B cell (primary cell): ENCODE results near the gene MUC3A. TPM values are rescaled to one million over a fixed set of nuclear protein-coding genes. Genes with fewer than 3 reads are reported as not detected.

Experiments
- ATAC-seq: fragments of 200-7000 bp; cut with Tn5 transposase; one replicate; pipeline ENCODE4 v1.10.0; 2021; ENCODE audit warnings: low read depth, mild to moderate bottlenecking, moderate number of reproducible peaks, moderate library complexity
- CTCF ChIA-PET: fragments of 350-600 bp; sonication (Branson Sonifier 250); formaldehyde crosslinking; loops from one replicate; lab custom pipeline; 2021; ENCODE audit warnings: antibody characterized with exemption, inconsistent platforms; lab: Charles Lee
- POLR2A ChIA-PET: fragments of 350-600 bp; sonication (Branson Sonifier 250); formaldehyde crosslinking; loops from one replicate; lab custom pipeline; 2021; ENCODE audit warnings: antibody characterized with exemption; lab: Charles Lee
- DNase-seq: peaks from one replicate; pipeline ENCODE4 v3.0.0; 2013
- H2AFZ ChIP-seq: 2 replicates; pipeline ENCODE4 v1.6.1; 2012; ENCODE audit warnings: mild to moderate bottlenecking, low read depth, low read length; ENCODE audit not compliant: insufficient read depth, poor library complexity, severe bottlenecking
- H3K27ac ChIP-seq, 2 donors: 1 replicate in 1 of 2; 2 replicates in 1 of 2; pipeline ENCODE4 v1.5.1; 2012 to 2013; ENCODE audit warnings: low read length in 2 of 2, mild to moderate bottlenecking in 2 of 2, moderate library complexity in 1 of 2
- H3K27me3 ChIP-seq, 4 experiments: fragments of 200-600 bp in 1 of 4; sonication (generic) in 1 of 4; replicated peaks in 1 of 4; 1 replicate in 2 of 4; 2 replicates in 2 of 4; pipeline versions ENCODE4 v1.6.1 to v1.7.0; 2013 to 2016; ENCODE audit warnings: low read length in 3 of 4, mild to moderate bottlenecking in 2 of 4, mixed read lengths in 1 of 4, moderate library complexity in 1 of 4; ENCODE audit not compliant: insufficient read depth in 4 of 4, control insufficient read depth in 3 of 4; ENCODE audit errors: control extremely low read depth in 1 of 4
- H3K36me3 ChIP-seq, 2 experiments: replicated peaks in 1 of 2; 1 replicate in 1 of 2; 2 replicates in 1 of 2; pipeline versions ENCODE4 v1.6.1 to v1.7.1; 2013; ENCODE audit warnings: low read length in 1 of 2; ENCODE audit not compliant: insufficient read depth in 2 of 2, control insufficient read depth in 1 of 2; ENCODE audit errors: control extremely low read depth in 1 of 2, extremely low read depth in 1 of 2
- H3K4me1 ChIP-seq, 2 donors: fragments of 200-600 bp in 1 of 2; sonication (generic) in 1 of 2; 1 replicate in 1 of 2; 2 replicates in 1 of 2; pipeline versions ENCODE4 v1.5.1 to v1.6.1; 2013 to 2017; ENCODE audit warnings: low read length in 2 of 2; ENCODE audit not compliant: control insufficient read depth in 2 of 2, insufficient read depth in 2 of 2
- H3K4me2 ChIP-seq: replicated peaks from 2 replicates; pipeline ENCODE3; 2012; ENCODE audit warnings: mild to moderate bottlenecking, low read depth, low read length; ENCODE audit not compliant: poor library complexity, severe bottlenecking
- H3K4me3 ChIP-seq, 5 experiments: fragments of 200-600 bp in 1 of 5; sonication (generic) in 1 of 5; 1 replicate in 3 of 5; 2 replicates in 2 of 5; pipeline versions ENCODE4 v1.5.1 to v1.7.0; 2011 to 2016; ENCODE audit warnings: low read length in 4 of 5, mild to moderate bottlenecking in 4 of 5, low read depth in 2 of 5, control low read depth in 1 of 5, moderate library complexity in 1 of 5; ENCODE audit not compliant: insufficient read depth in 1 of 5; ENCODE audit errors: control extremely low read depth in 1 of 5, extremely low read depth in 1 of 5
- H3K79me2 ChIP-seq: fragments of 200-600 bp; sonication (generic); one replicate; pipeline ENCODE4 v1.6.0; 2016; ENCODE audit warnings: low read length; ENCODE audit not compliant: control insufficient read depth, insufficient read depth
- H3K9ac ChIP-seq: fragments of 200-600 bp; sonication (generic); 2 replicates; pipeline ENCODE4 v1.6.1; 2017; ENCODE audit warnings: mild to moderate bottlenecking, low read length, moderate library complexity
- H3K9me3 ChIP-seq, 3 donors: one replicate each; pipeline versions ENCODE4 v1.6.1 to v1.7.1; 2013; ENCODE audit warnings: low read length in 2 of 3; ENCODE audit not compliant: control insufficient read depth in 2 of 3, insufficient read depth in 1 of 3; ENCODE audit errors: control extremely low read depth in 1 of 3
- H4K20me1 ChIP-seq: 2 replicates; pipeline ENCODE4 v1.6.0; 2012; ENCODE audit warnings: mild to moderate bottlenecking, low read length; ENCODE audit not compliant: insufficient read depth, control insufficient read depth, poor library complexity, severe bottlenecking
- H3K27ac Mint-ChIP-seq: one replicate; pipeline ENCODE4 v1.8.0; 2021; ENCODE audit warnings: mixed read lengths
- H3K27me3 Mint-ChIP-seq: one replicate; pipeline ENCODE4 v1.8.0; 2021; ENCODE audit warnings: mixed read lengths
- H3K4me1 Mint-ChIP-seq: one replicate; pipeline ENCODE4 v1.8.0; 2021; ENCODE audit warnings: mixed read lengths
- H3K4me3 Mint-ChIP-seq: one replicate; pipeline ENCODE4 v1.8.0; 2021; ENCODE audit warnings: mixed read lengths
- H3K9me3 Mint-ChIP-seq: one replicate; pipeline ENCODE4 v1.8.0; 2022; ENCODE audit warnings: mixed read lengths; ENCODE audit not compliant: insufficient read depth
- CTCF ChIP-seq: fragments of 200-600 bp; IDR thresholded peaks from one replicate; pipeline ENCODE4 v1.8.0; 2022; ENCODE audit warnings: antibody characterized with exemption, mild to moderate bottlenecking
- EZH2 ChIP-seq: IDR thresholded peaks from 2 replicates; pipeline ENCODE4 v1.6.1; 2012; ENCODE audit warnings: borderline replicate concordance, low read depth, mild to moderate bottlenecking, moderate library complexity, low read length; ENCODE audit not compliant: insufficient read depth, poor library complexity, severe bottlenecking
- WGBS: methylation state at CpG from one replicate; pipeline ENCODE4 v1.1.5; 2013; ENCODE audit warnings: missing lambda C conversion rate; ENCODE audit not compliant: insufficient coverage; 5-methylcytosine and 5-hydroxymethylcytosine counted together
- intact Hi-C: fragments of 100-400 bp; cut with micrococcal nuclease; formaldehyde crosslinking; loops from one replicate; pipeline ENCODE4 v1.10.0; 2022
- polyA plus RNA-seq: library from polyadenylated mRNA; depleted of rRNA; stranded (reverse); fragments of >200 nt; gene quantifications from 2 replicates; pipeline ENCODE4 v1.2.3, GENCODE V29; 2012
- total RNA-seq, 2 donors: library from RNA; stranded (reverse); fragments of 120-200 nt in 1 of 2; gene quantifications; 1 replicate in 1 of 2; 2 replicates in 1 of 2; pipeline versions ENCODE4 v1.2.3 to v1.2.4, GENCODE V29; 2013 to 2022

The MUC3A gene
- total and polyA plus RNA-seq, 2 donors (not counting 1 experiment from before 2014, with no cell fraction given): not detected

GRCh38 chr7:100975371-100975821 lies 26.1 kb downstream of the MUC3A start:
- no peaks in the 10 kb centered on the region for H3K36me3 ChIP-seq
- no peak overlapping the region for H3K9ac ChIP-seq
- no peaks in the 10 kb centered on the region for H3K4me1 ChIP-seq
- Mint-ChIP-seq H3K9me3 (peaks cover 5% of the 10 kb centered on the region), H3K4me3 (no peak overlapping the region), H3K27me3 (peaks cover 27% of the 10 kb centered on the region), H3K27ac (no peak overlapping the region), H3K4me1 (no peaks in the 10 kb centered on the region)
- intact Hi-C loops: no loop called here
- 41% methylated on average over 2 of the region's 3 CpGs for WGBS
- DNase-seq: no peak
- no peak overlapping the region for H2AFZ ChIP-seq
- H3K27ac ChIP-seq: no peak overlapping the region
- ATAC-seq: no peak
- CTCF ChIA-PET: no interaction called here
- H3K9me3 ChIP-seq: peaks cover 0 to 14% (median 3%) of the 10 kb centered on the region in 3 donors
- H4K20me1 ChIP-seq: no peaks in the 10 kb centered on the region
- H3K27me3 ChIP-seq: peaks cover 0 to 4% (median 1%) of the 10 kb centered on the region in 4 experiments
- no peaks in the 10 kb centered on the region for H3K79me2 ChIP-seq
- no peak overlapping the region for H3K4me3 ChIP-seq
- no peak overlapping the region for H3K4me2 ChIP-seq
- POLR2A ChIA-PET: no interaction called here
- TF ChIP-seq EZH2: no peak
- TF ChIP-seq CTCF: no peak

GRCh38 chr7:100978300-100978699 lies 29.0 kb downstream of the MUC3A start:
- Histone ChIP-seq H3K36me3 (no peaks in the 10 kb centered on the region), H2AFZ (no peak overlapping the region), H3K4me1 (no peaks in the 10 kb centered on the region), H3K27me3 (peaks cover 0 to 4% (median 1%) of the 10 kb centered on the region in 4 experiments), H3K79me2 (no peaks in the 10 kb centered on the region), H3K9ac (no peak overlapping the region), H3K4me3 (no peak overlapping the region), H3K27ac (no peak overlapping the region), H3K4me2 (no peak overlapping the region), H4K20me1 (no peaks in the 10 kb centered on the region), H3K9me3 (peaks cover 0 to 14% (median 3%) of the 10 kb centered on the region in 3 donors)
- Mint-ChIP-seq H3K4me1 (no peaks in the 10 kb centered on the region), H3K9me3 (peaks cover 5% of the 10 kb centered on the region), H3K27me3 (peaks cover 24% of the 10 kb centered on the region), H3K4me3 (no peak overlapping the region), H3K27ac (no peak overlapping the region)
- no peak for ATAC-seq
- TF ChIP-seq EZH2 (no peak), CTCF (no peak)
- ChIA-PET CTCF (no interaction called here), POLR2A (no interaction called here)
- DNase-seq: no peak
- 84% methylated on average over 3 of the region's 4 CpGs for WGBS
- intact Hi-C loops: no loop called here
